Heart left ventricle (tissue), 16 donors: ENCODE data around the gene RBP4. TPM values are rescaled to one million over a fixed set of nuclear protein-coding genes. Genes with fewer than 3 reads are reported as not detected.

Source experiments
- ATAC-seq, 4 donors: fragments of 200-7000 bp; cut with Tn5 transposase; one replicate each; pipeline ENCODE4 v1.9.1; 2020 to 2022; ENCODE audit warnings: moderate library complexity in 4 of 4, mild to moderate bottlenecking in 3 of 4, moderate number of reproducible peaks in 1 of 4
- DNase-seq, 5 donors: peaks; one replicate each; pipeline ENCODE4 v3.0.0-alpha.2; 2020
- H3K27ac ChIP-seq, 12 donors: fragments of 200-600 bp; sonication (generic) in 4 of 12; one replicate each; pipeline versions ENCODE4 v1.5.0 to v1.8.0; 2016 to 2022; ENCODE audit warnings: mild to moderate bottlenecking in 2 of 12
- H3K27me3 ChIP-seq, 9 donors: fragments of 200-600 bp; sonication (generic) in 2 of 9; one replicate each; pipeline versions ENCODE4 v1.5.1 to v1.8.0; 2016 to 2022; ENCODE audit warnings: mild to moderate bottlenecking in 3 of 9
- H3K36me3 ChIP-seq, 9 donors: fragments of 200-600 bp; sonication (generic) in 2 of 9; one replicate each; pipeline versions ENCODE4 v1.5.0 to v1.8.0; 2018 to 2022; ENCODE audit warnings: mild to moderate bottlenecking in 2 of 9
- H3K4me1 ChIP-seq, 12 donors: fragments of 200-600 bp; sonication (generic) in 4 of 12; one replicate each; pipeline versions ENCODE4 v1.5.0 to v1.8.0; 2016 to 2022; ENCODE audit warnings: mild to moderate bottlenecking in 3 of 12
- H3K4me3 ChIP-seq, 12 donors: fragments of 200-600 bp; sonication (generic) in 4 of 12; one replicate each; pipeline versions ENCODE4 v1.5.0 to v1.8.0; 2017 to 2022; ENCODE audit warnings: mild to moderate bottlenecking in 9 of 12, moderate library complexity in 4 of 12
- H3K9me3 ChIP-seq, 12 donors: fragments of 200-600 bp; sonication (generic) in 4 of 12; one replicate each; pipeline versions ENCODE4 v1.5.0 to v1.8.0; 2016 to 2022; ENCODE audit warnings: mild to moderate bottlenecking in 1 of 12
- POLR2A ChIP-seq, 2 donors: fragments of 450-650 bp; IDR thresholded peaks; one replicate each; pipeline ENCODE4 v1.6.1; 2017; ENCODE audit warnings: antibody characterized with exemption in 2 of 2, mild to moderate bottlenecking in 2 of 2, moderate library complexity in 2 of 2
- WGBS, 4 donors: extraction: QIAGEN DNeasy Blood & Tissue Kit in 2 of 4; methylation state at CpG; one replicate each; pipeline versions ENCODE4 v1.1.5 to v1.1.7; 2013 to 2018; 5-methylcytosine and 5-hydroxymethylcytosine counted together
- intact Hi-C, 10 donors: fragments of 100-400 bp; cut with DNase I; formaldehyde crosslinking; loops; one replicate each; pipeline versions ENCODE4 v1.11.1 to v1.14.2; 2022
- long read RNA-seq, 3 donors: library from polyadenylated mRNA; unstranded; transcript quantifications; one replicate each; pipeline ENCODE4 v2.0.0, GENCODE V29; 2020 to 2021
- polyA plus RNA-seq, 2 donors: library from polyadenylated mRNA; stranded (reverse); fragments of 200-250 nt; gene quantifications; one replicate each; pipeline ENCODE4 v1.2.3, GENCODE V29; 2013
- total RNA-seq, 9 donors: library from RNA; depleted of rRNA in 2 of 9; stranded (reverse); fragments of >200 nt in 2 of 9; fragmentation: NEBNext Ultra II Directional in 3 of 9; extraction: Animal tissue kit (Norgen Biotek cat#: 25700) in 3 of 9; gene quantifications; one replicate each; pipeline versions ENCODE4 v1.1.0 to v1.2.4, GENCODE V29; 2016 to 2023
- TF ChIP-seq, protein P1 (sequence below), 12 donors: fragments of 200-600 bp; sonication (generic) in 4 of 12; IDR thresholded peaks; one replicate each; pipeline versions ENCODE4 v1.5.0 to v1.8.0; 2018 to 2022; ENCODE audit warnings: antibody characterized with exemption in 12 of 12, mild to moderate bottlenecking in 5 of 12
- donor health status: ischemic (EF 13 %, LVEDD 7.1; RV severe dilation, severe dysfunction).
- donor health status: healthy with polysubstance abuse.
- donor health status: DM: no; HTN: yes; CAD: no.
- donor health status: DM: no; HTN: no; CAD: no.
- donor health status: ischemic (EF 25% LVEDD 6.9; RV normal size, moderate dysfunction).
- donor health status: ischemic (EF 25% LVEDD 5.7; RV mildly dilated, moderate dysfunction).
- donor health status: healthy.
- donor health status: DM: yes; HTN: yes; CAD: no.
- donor health status: ischemic (EF 35%, LVEDD 5.7; RV mildly dilated, moderate dysfunction).
- donor health status: nonischemic (EF 11% LVEDD 7.7; RV severe dilation, severe dysfunction).
- donor health status: DM: yes; HTN: yes; CAD: no.
- donor health status: PGD.
- donor health status: ischemic (EF 29% LVEDD 5.4; RV normal size, mild dysfunction).
- donor health status: nonischemic (EF 23%, LVEDD 6.1; RV moderate dilation, normal function).

Gene RBP4
- total RNA-seq (10 to 100 TPM in 2 of 9 donors, 1 to 10 TPM in 3, under 1 TPM in 3, not detected in 1; 0.35 to 63.4 (median 1.5) TPM), polyA plus RNA-seq (10 to 100 TPM in 1 of 2 donors, 1 to 10 TPM in 1; 5.5 to 19.5 TPM)
- long read RNA-seq, donor 1, result 0 reads
- long read RNA-seq, donor 2, partial matches to known transcripts, result 0 of 2 reads
- long read RNA-seq, donor 2, other reads (novel, unspliced or antisense), result 0 of 2 reads
- long read RNA-seq, donor 3, partial matches to known transcripts, result 0 of 1 reads
- long read RNA-seq, donor 3, other reads (novel, unspliced or antisense), result 0 of 1 reads

DNA sequence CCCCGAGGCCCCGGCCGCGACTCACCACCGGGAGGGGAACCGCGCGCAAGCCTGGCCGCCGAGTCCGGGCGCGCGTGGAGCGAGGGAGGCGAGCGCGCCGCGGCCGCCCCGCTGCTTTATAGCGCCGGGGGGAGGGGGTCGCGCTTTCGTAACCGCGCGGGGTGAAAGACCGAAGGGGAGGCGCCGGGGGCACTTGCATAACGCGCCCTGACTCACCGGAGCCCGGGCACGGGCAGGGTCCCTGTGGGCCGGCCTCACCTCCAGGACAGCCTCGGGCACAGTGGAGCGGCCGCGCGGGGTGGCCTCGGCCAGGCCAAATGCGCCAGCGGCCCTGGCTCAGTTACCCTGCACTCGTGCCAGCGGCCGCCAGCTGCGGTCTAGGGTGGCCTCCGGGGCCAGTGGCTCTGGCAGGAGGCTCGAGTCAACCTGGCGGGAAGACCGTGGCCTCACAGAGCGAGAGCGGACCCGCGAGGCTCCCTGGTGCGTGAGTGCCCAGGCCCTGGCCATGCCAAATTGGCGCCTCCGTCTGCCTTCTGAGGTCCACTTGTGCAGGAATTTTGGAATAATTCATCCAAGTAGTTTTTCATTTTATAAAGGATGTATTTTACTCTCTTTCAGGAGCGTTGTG is at the start of gene RBP4:
Gene RBP4, minus strand, starts transcription at position 90 of the 628 bp plus-strand sequence. CDS start 207 bp downstream, outside the sequence.
- peak within 1 kb of the TSS; percentile 5 to 54 (median 38) for H3K4me3 ChIP-seq
- H3K27ac ChIP-seq, result no peak within 1 kb of the TSS
- H3K4me1 ChIP-seq, result peaks cover 0 to 16% (median 8%) of the 10 kb centered on the region in 12 donors
- TF ChIP-seq POLR2A (IDR thresholded peaks at IDR 0.05), result no peak
- TF ChIP-seq, protein P1, sequence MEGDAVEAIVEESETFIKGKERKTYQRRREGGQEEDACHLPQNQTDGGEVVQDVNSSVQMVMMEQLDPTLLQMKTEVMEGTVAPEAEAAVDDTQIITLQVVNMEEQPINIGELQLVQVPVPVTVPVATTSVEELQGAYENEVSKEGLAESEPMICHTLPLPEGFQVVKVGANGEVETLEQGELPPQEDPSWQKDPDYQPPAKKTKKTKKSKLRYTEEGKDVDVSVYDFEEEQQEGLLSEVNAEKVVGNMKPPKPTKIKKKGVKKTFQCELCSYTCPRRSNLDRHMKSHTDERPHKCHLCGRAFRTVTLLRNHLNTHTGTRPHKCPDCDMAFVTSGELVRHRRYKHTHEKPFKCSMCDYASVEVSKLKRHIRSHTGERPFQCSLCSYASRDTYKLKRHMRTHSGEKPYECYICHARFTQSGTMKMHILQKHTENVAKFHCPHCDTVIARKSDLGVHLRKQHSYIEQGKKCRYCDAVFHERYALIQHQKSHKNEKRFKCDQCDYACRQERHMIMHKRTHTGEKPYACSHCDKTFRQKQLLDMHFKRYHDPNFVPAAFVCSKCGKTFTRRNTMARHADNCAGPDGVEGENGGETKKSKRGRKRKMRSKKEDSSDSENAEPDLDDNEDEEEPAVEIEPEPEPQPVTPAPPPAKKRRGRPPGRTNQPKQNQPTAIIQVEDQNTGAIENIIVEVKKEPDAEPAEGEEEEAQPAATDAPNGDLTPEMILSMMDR (IDR thresholded peaks at IDR 0.05), result no peak
- peaks cover 7 to 60% (median 37%) of the 10 kb centered on the region in 9 donors for H3K27me3 ChIP-seq
- intact Hi-C loops, result no loop called here
- no peaks in the 10 kb centered on the region for H3K36me3 ChIP-seq
- WGBS, 4 donors, result 1 to 9% (median 1%) methylated on average over 11 to 63 of the region's 63 CpGs
- peak in 1 of 4 donors; percentile 48 for ATAC-seq
- no peak for DNase-seq
- no peaks in the 10 kb centered on the region for H3K9me3 ChIP-seq

DNA sequence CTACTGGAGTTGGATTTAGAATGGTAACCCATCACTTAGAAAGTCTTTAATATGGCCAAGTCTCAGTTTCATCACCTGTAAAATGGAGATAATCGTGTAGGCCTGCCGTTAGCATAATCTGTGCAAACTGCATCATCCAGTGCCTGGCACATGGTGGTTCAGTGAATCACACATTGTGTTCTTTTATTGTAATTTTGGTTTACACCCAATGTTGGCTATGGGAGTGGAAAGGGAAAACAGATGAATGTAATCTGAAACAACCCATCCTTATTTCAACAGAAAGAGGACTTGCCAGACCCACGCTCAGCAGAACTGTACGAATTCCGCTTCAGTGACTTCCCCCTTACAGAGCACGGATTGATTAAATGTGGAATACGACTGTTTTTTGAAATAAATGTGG is 38.8 kb upstream of the RBP4 start:
- no peaks in the 10 kb centered on the region for H3K9me3 ChIP-seq
- intact Hi-C loops, result no loop called here
- ATAC-seq, result no peak
- TF ChIP-seq POLR2A (IDR thresholded peaks at IDR 0.05), result no peak
- TF ChIP-seq, protein P1 (IDR thresholded peaks at IDR 0.05), result no peak
- DNase-seq, result no peak
- H3K4me3 ChIP-seq, result no peak overlapping the region
- H3K36me3 ChIP-seq, result no peaks in the 10 kb centered on the region
- H3K4me1 ChIP-seq, result no peaks in the 10 kb centered on the region
- H3K27me3 ChIP-seq, result no peaks in the 10 kb centered on the region
- WGBS, 4 donors, result 83 to 88% (median 86%) methylated on average over 7 of the region's 7 CpGs
- no peak overlapping the region for H3K27ac ChIP-seq

DNA sequence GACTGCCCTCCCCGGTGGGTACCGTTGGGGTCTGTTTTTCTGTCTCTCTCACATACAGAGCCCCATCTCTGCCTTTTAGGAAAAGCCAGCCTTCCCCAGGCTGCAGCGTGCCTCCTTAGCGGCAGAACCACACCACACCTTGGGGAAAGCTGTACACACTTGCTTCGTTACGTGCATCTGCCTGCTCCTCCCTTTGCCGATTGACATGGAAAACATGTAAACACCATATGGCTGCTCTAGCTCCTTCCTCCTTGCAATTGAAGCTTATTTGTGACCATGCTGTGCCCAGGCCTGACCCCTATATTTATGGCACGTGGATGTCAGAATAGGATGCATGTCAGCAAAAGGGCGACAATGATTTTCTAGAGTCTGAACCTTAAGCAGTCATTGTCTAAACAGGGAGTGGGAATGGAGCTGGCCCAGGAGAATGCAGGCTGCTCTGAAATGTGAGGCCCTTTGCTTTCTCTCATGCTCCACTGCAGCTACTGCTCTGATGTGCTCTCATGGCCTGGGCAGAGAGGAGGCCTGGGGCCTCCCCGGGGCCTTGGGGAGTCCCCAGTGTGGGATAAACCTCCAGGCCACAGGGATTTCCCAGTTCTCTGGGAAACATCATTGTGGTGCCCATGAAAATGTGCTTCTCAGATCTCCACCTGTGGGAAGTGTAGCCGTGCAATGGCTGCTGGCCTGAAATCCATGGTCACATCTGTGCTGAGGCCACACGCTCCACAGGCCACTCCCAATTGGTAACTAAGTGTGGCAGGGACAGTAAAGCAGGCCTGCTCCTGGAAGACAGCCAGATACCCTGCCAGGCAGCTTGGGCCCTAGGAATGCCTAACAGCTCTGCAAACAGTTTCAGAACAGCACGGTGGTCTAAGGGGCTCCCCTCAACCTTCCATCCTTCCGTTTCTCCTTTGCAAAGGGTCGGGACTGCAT is 29.9 kb upstream of the RBP4 start:
- no peak overlapping the region for H3K4me3 ChIP-seq
- TF ChIP-seq, protein P1 (IDR thresholded peaks at IDR 0.05), result no peak
- no peak for TF ChIP-seq POLR2A (IDR thresholded peaks at IDR 0.05)
- H3K9me3 ChIP-seq, result no peaks in the 10 kb centered on the region
- ATAC-seq (no peak), DNase-seq (no peak)
- intact Hi-C loops, result no loop called here
- H3K36me3 ChIP-seq, result no peaks in the 10 kb centered on the region
- no peak overlapping the region for H3K27ac ChIP-seq
- H3K4me1 ChIP-seq, result no peaks in the 10 kb centered on the region
- peaks cover 0 to under 1% (median 0%) of the 10 kb centered on the region in 9 donors for H3K27me3 ChIP-seq
- WGBS, 4 donors, result 75 to 85% (median 77%) methylated on average over 13 to 15 of the region's 15 CpGs
